ENCODE data around the gene GABBR1.

GABBR1 gene

GRCh38 chr6:29679962-29680361 is 47.0 kb upstream of the GABBR1 start:
- no peak overlapping the region for H2AFZ ChIP-seq (ENCODE audit: low read depth, low read length)
- no peak overlapping the region for H3K27ac ChIP-seq (ENCODE audit: low read length)
- H3K4me2 ChIP-seq (ENCODE audit: low read length) = no peak overlapping the region
- H3K27me3 ChIP-seq (ENCODE audit: low read depth, low read length) = no peaks in the 10 kb centered on the region
- no peaks in the 10 kb centered on the region for H3K9me3 ChIP-seq (ENCODE audit: insufficient read depth, low read length)
- no peak overlapping the region for H3K9ac ChIP-seq (ENCODE audit: low read length)
- H4K20me1 ChIP-seq (ENCODE audit: insufficient read depth, low read length) = no peaks in the 10 kb centered on the region
- TF ChIP-seq EZH2phosphoT487 (IDR thresholded peaks at IDR 0.05; ENCODE audit: low read depth) = no peak
- TF ChIP-seq, protein P1, sequence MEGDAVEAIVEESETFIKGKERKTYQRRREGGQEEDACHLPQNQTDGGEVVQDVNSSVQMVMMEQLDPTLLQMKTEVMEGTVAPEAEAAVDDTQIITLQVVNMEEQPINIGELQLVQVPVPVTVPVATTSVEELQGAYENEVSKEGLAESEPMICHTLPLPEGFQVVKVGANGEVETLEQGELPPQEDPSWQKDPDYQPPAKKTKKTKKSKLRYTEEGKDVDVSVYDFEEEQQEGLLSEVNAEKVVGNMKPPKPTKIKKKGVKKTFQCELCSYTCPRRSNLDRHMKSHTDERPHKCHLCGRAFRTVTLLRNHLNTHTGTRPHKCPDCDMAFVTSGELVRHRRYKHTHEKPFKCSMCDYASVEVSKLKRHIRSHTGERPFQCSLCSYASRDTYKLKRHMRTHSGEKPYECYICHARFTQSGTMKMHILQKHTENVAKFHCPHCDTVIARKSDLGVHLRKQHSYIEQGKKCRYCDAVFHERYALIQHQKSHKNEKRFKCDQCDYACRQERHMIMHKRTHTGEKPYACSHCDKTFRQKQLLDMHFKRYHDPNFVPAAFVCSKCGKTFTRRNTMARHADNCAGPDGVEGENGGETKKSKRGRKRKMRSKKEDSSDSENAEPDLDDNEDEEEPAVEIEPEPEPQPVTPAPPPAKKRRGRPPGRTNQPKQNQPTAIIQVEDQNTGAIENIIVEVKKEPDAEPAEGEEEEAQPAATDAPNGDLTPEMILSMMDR (IDR thresholded peaks at IDR 0.05; ENCODE audit: low read depth, low read length) = no peak
- no peak overlapping the region for H3K4me3 ChIP-seq (ENCODE audit: low read length)
- H3K36me3 ChIP-seq (replicated peaks; ENCODE audit: low read depth, low read length) = no peaks in the 10 kb centered on the region
- H3K79me2 ChIP-seq (ENCODE audit: low read length) = no peaks in the 10 kb centered on the region
- no peaks in the 10 kb centered on the region for H3K4me1 ChIP-seq (ENCODE audit: low read length)

DNA sequence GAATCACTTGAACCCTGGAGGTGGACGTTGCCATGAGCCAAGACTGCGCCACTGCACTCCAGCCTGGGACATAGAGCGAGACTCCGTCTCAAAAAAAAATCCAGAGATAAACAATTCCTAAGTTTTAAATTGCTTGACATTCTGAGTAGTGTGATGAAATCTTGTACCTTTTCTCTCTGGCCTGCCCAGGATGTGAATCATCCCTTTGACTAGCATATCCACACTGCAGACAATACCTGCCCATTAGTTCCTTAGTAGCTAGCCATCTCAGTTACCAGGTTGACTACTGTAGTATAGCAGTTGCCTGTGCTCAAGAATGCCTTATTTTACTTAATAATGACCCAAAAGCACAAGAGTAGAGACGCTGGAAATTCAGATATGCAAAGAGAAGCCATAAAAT is 45.1 kb upstream of the GABBR1 start:
- Histone ChIP-seq H3K9me3 (ENCODE audit: insufficient read depth, low read length) (no peaks in the 10 kb centered on the region), H3K79me2 (ENCODE audit: low read length) (no peaks in the 10 kb centered on the region), H3K4me1 (ENCODE audit: low read length) (no peaks in the 10 kb centered on the region), H3K9ac (ENCODE audit: low read length) (no peak overlapping the region), H3K4me3 (ENCODE audit: low read length) (no peak overlapping the region), H4K20me1 (ENCODE audit: insufficient read depth, low read length) (no peaks in the 10 kb centered on the region), H3K27ac (ENCODE audit: low read length) (no peak overlapping the region), H3K36me3 (replicated peaks; ENCODE audit: low read depth, low read length) (no peaks in the 10 kb centered on the region), H3K27me3 (ENCODE audit: low read depth, low read length) (no peaks in the 10 kb centered on the region), H3K4me2 (ENCODE audit: low read length) (no peak overlapping the region), H2AFZ (ENCODE audit: low read depth, low read length) (no peak overlapping the region)
- TF ChIP-seq, protein P1 (IDR thresholded peaks at IDR 0.05; ENCODE audit: low read depth, low read length) = no peak
- no peak for TF ChIP-seq EZH2phosphoT487 (IDR thresholded peaks at IDR 0.05; ENCODE audit: low read depth)

DNA sequence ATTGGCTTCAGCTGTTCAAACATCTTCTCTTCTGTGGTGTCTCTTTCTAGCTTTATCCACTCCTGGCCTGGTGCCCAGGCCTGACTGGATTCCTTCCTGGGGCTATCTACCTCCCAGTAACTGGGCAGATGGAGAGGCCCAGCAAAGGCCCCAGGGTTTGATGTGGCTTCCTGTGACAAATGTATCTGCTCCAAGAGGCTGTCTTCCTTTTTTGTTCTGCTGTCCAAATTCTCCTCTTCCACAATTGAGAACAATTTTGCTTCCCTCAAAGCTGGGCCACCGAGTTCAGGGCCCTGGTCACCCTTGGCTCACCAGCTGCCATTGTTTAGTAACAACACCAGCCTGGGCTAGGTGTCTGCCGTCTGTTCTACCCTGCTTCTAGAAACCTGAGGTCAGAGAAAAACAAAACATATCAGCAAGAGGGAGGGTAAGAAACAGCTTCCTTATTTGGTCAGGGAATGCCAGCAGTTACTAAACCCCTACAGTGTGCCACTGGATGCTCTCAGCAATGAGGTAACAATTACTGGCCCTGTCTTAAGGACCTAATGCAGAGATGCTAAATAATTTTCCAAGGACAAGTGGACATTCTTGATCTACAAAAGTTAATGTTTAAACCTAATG is 44.1 kb upstream of the GABBR1 start:
- Histone ChIP-seq H3K4me3 (ENCODE audit: low read length) (no peak overlapping the region), H3K9ac (ENCODE audit: low read length) (no peak overlapping the region), H3K4me2 (ENCODE audit: low read length) (no peak overlapping the region), H3K36me3 (replicated peaks; ENCODE audit: low read depth, low read length) (no peaks in the 10 kb centered on the region), H3K27me3 (ENCODE audit: low read depth, low read length) (no peaks in the 10 kb centered on the region), H3K9me3 (ENCODE audit: insufficient read depth, low read length) (no peaks in the 10 kb centered on the region), H3K79me2 (ENCODE audit: low read length) (no peaks in the 10 kb centered on the region), H3K4me1 (ENCODE audit: low read length) (no peaks in the 10 kb centered on the region), H4K20me1 (ENCODE audit: insufficient read depth, low read length) (no peaks in the 10 kb centered on the region), H3K27ac (ENCODE audit: low read length) (no peak overlapping the region), H2AFZ (ENCODE audit: low read depth, low read length) (no peak overlapping the region)
- TF ChIP-seq EZH2phosphoT487 (IDR thresholded peaks at IDR 0.05; ENCODE audit: low read depth) = no peak

- Histone ChIP-seq H3K36me3 (replicated peaks; ENCODE audit: low read depth, low read length) (no peaks in the 10 kb centered on the region), H2AFZ (ENCODE audit: low read depth, low read length) (no peak overlapping the region), H3K27me3 (ENCODE audit: low read depth, low read length) (no peaks in the 10 kb centered on the region), H3K9me3 (ENCODE audit: insufficient read depth, low read length) (no peaks in the 10 kb centered on the region), H3K27ac (ENCODE audit: low read length) (no peak overlapping the region), H3K79me2 (ENCODE audit: low read length) (no peaks in the 10 kb centered on the region), H3K4me3 (ENCODE audit: low read length) (no peak overlapping the region), H3K4me2 (ENCODE audit: low read length) (no peak overlapping the region), H3K4me1 (ENCODE audit: low read length) (no peaks in the 10 kb centered on the region), H3K9ac (ENCODE audit: low read length) (no peak overlapping the region), H4K20me1 (ENCODE audit: insufficient read depth, low read length) (no peaks in the 10 kb centered on the region)
- TF ChIP-seq, protein P1 (IDR thresholded peaks at IDR 0.05; ENCODE audit: low read depth, low read length) = no peak
- no peak for TF ChIP-seq EZH2phosphoT487 (IDR thresholded peaks at IDR 0.05; ENCODE audit: low read depth)
Observed at GRCh38 chr6:29675561-29675960, 42.6 kb upstream of the GABBR1 start.
